Neural cell (in vitro differentiated cells): ENCODE measurements around the gene APPBP2.

Experiments
- CTCF ChIP-seq: fragments of 450-650 bp; IDR thresholded peaks from 2 replicates; pipeline ENCODE4 v1.5.1; 2014; ENCODE audit warnings: antibody characterized with exemption, mild to moderate bottlenecking, moderate library complexity; ENCODE audit not compliant: poor library complexity, severe bottlenecking
- EP300 ChIP-seq: fragments of 450-650 bp; conservative IDR thresholded peaks from 2 replicates; pipeline ENCODE4 v1.6.1; 2014; ENCODE audit warnings: antibody characterized with exemption, mild to moderate bottlenecking, moderate library complexity; ENCODE audit not compliant: poor library complexity, severe bottlenecking
- POLR2AphosphoS5 ChIP-seq: IDR thresholded peaks from 2 replicates; pipeline ENCODE4 v1.6.1; 2012
- REST ChIP-seq: IDR thresholded peaks from 2 replicates; pipeline ENCODE4 v1.6.1; 2012; ENCODE audit warnings: borderline replicate concordance
- TAF1 ChIP-seq: IDR thresholded peaks from 2 replicates; pipeline ENCODE4 v1.6.1; 2012; ENCODE audit warnings: low read depth

- TF ChIP-seq CTCF (no peak), TAF1 (no peak), POLR2AphosphoS5 (no peak), REST (no peak), EP300 (no peak)
These were observed 74.1 kb downstream of the APPBP2 start for GRCh38 chr17:60451965-60452364.
